ENCODE measurements around the gene IFNA10. TPM values are rescaled to one million over a fixed set of nuclear protein-coding genes. Genes with fewer than 3 reads are reported as not detected.
"Not testable (repeated sequence)": the region's sequence is repeated elsewhere in the genome, so short reads cannot be mapped to it uniquely, and the experiment has no call there.

IFNA10 gene
- total RNA-seq = not detected in 2 replicates

- intact Hi-C loops (cut with micrococcal nuclease) = not testable (repeated sequence)
Measured at GRCh38 chr9:21207043-21207442, at the start of gene IFNA10. IFNA10 (minus strand) TSS chr9:21207143; CDS start chr9:21207097, 46 bp downstream.

- intact Hi-C loops (cut with micrococcal nuclease) = no loop called here
Measured at GRCh38 chr9:21255538-21256212, 48.7 kb upstream of the IFNA10 start.

- intact Hi-C loops (cut with micrococcal nuclease) = no loop called here
Measured at GRCh38 chr9:21252721-21253547, 46.0 kb upstream of the IFNA10 start.

GRCh38 chr9:21251638-21252037 lies 44.7 kb upstream of the IFNA10 start:
- intact Hi-C loops (cut with micrococcal nuclease) = no loop called here

GRCh38 chr9:21251190-21251589 lies 44.2 kb upstream of the IFNA10 start:
- intact Hi-C loops (cut with micrococcal nuclease) = no loop called here

GRCh38 chr9:21244836-21245235 lies 37.9 kb upstream of the IFNA10 start:
- intact Hi-C loops (cut with micrococcal nuclease) = no loop called here

GRCh38 chr9:21239911-21240310 lies 33.0 kb upstream of the IFNA10 start, which contains the start of gene IFNA14:
IFNA14 (minus strand) TSS chr9:21240005; CDS start chr9:21239935, 70 bp downstream.
- intact Hi-C loops (cut with micrococcal nuclease) = loop anchor here (5.0 to 10.0 kb wide), 2 partner anchors 77 to 155 kb away; no protein-coding TSS in a partner anchor

- intact Hi-C loops (cut with micrococcal nuclease) = loop anchor here (5.0 to 10.0 kb wide), 2 partner anchors 81 to 158 kb away; no protein-coding TSS in a partner anchor
Measured at GRCh38 chr9:21236360-21236714, 29.4 kb upstream of the IFNA10 start.

- intact Hi-C loops (cut with micrococcal nuclease) = loop anchor here (1.0 to 10.0 kb wide), 3 partner anchors 82 to 554 kb away; no protein-coding TSS in a partner anchor
Measured at GRCh38 chr9:21235468-21236359, 28.8 kb upstream of the IFNA10 start.

- intact Hi-C loops (cut with micrococcal nuclease) = loop anchor here (10.0 kb wide), 1 partner anchor 161 kb away; no protein-coding TSS in a partner anchor
Measured at GRCh38 chr9:21234153-21234687, 27.3 kb upstream of the IFNA10 start.

GRCh38 chr9:21233258-21233657 lies 26.3 kb upstream of the IFNA10 start:
- intact Hi-C loops (cut with micrococcal nuclease) = loop anchor here (10.0 kb wide), 1 partner anchor 162 kb away; no protein-coding TSS in a partner anchor

- intact Hi-C loops (cut with micrococcal nuclease) = no loop called here
Measured at GRCh38 chr9:21228122-21228521, 21.2 kb upstream of the IFNA10 start, which contains the start of gene IFNA17. IFNA17 (minus strand) TSS chr9:21228222; CDS start chr9:21228173, 49 bp downstream.

- intact Hi-C loops (cut with micrococcal nuclease) = loop anchor here (10.0 kb wide), 1 partner anchor 238 kb away; no protein-coding TSS in a partner anchor
Measured at GRCh38 chr9:21217211-21217610, 10.3 kb upstream of the IFNA10 start, which contains the start of gene IFNA16. IFNA16 (minus strand) TSS chr9:21217311; CDS start chr9:21217305, 6 bp downstream.

- intact Hi-C loops (cut with micrococcal nuclease) = loop anchor here (10.0 kb wide), 1 partner anchor 241 kb away; no protein-coding TSS in a partner anchor
Measured at GRCh38 chr9:21213411-21214326, 6.7 kb upstream of the IFNA10 start.

- intact Hi-C loops (cut with micrococcal nuclease) = loop anchor here (10.0 kb wide), 1 partner anchor 243 kb away; no protein-coding TSS in a partner anchor
Measured at GRCh38 chr9:21212160-21212559, 5.2 kb upstream of the IFNA10 start.

- intact Hi-C loops (cut with micrococcal nuclease) = loop anchor here (10.0 kb wide), 1 partner anchor 244 kb away; no protein-coding TSS in a partner anchor
Measured at GRCh38 chr9:21210782-21211181, 3.8 kb upstream of the IFNA10 start.

GRCh38 chr9:21210311-21210710 lies 3.4 kb upstream of the IFNA10 start:
- intact Hi-C loops (cut with micrococcal nuclease) = loop anchor here (10.0 kb wide), 1 partner anchor 244 kb away; no protein-coding TSS in a partner anchor

- intact Hi-C loops (cut with micrococcal nuclease) = no loop called here
Measured at GRCh38 chr9:21205204-21205603, 1.7 kb downstream of the IFNA10 start.

- intact Hi-C loops (cut with micrococcal nuclease) = not testable (repeated sequence)
Measured at GRCh38 chr9:21202105-21202504, 4.8 kb downstream of the IFNA10 start, which contains the start of gene IFNA7. IFNA7 (minus strand) TSS chr9:21202205; CDS start chr9:21202165, 40 bp downstream.
